HEK293 (cell line): ENCODE results near the gene SMTNL2.

Source experiments
- CTCF ChIP-seq: fragments of 450-650 bp; formaldehyde crosslinking; IDR thresholded peaks from 2 replicates; pipeline ENCODE4 v1.5.1; 2016; ENCODE audit warnings: missing biosample characterization, missing genetic modification characterization
- ELK4 ChIP-seq: IDR thresholded peaks from 2 replicates; pipeline ENCODE4 v1.6.1; 2011; ENCODE audit warnings: mild to moderate bottlenecking, low read depth, low read length, borderline replicate concordance
- REST ChIP-seq: fragments of 450-650 bp; formaldehyde crosslinking; IDR thresholded peaks from 2 replicates; pipeline ENCODE4 v1.5.1; 2016; ENCODE audit warnings: missing biosample characterization, missing genetic modification characterization
- TF ChIP-seq, protein P1 (sequence below): fragments of 450-650 bp; formaldehyde crosslinking; IDR thresholded peaks from 2 replicates; pipeline ENCODE4 v1.5.1; 2016; ENCODE audit warnings: missing biosample characterization, missing genetic modification characterization, low read depth

GRCh38 chr17:4632581-4632920, 48.2 kb downstream of the SMTNL2 start:
- TF ChIP-seq, protein P1, sequence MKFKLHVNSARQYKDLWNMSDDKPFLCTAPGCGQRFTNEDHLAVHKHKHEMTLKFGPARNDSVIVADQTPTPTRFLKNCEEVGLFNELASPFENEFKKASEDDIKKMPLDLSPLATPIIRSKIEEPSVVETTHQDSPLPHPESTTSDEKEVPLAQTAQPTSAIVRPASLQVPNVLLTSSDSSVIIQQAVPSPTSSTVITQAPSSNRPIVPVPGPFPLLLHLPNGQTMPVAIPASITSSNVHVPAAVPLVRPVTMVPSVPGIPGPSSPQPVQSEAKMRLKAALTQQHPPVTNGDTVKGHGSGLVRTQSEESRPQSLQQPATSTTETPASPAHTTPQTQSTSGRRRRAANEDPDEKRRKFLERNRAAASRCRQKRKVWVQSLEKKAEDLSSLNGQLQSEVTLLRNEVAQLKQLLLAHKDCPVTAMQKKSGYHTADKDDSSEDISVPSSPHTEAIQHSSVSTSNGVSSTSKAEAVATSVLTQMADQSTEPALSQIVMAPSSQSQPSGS (tag by site-specific recombination): no peak
- TF ChIP-seq CTCF (tag by site-specific recombination) (no peak), REST (tag by site-specific recombination) (no peak), ELK4 (no peak)
